K562 (cell line): ENCODE data around the gene LTBR.

ENCODE experiments used
- GTF2F1 ChIP-seq: IDR thresholded peaks from 2 replicates; pipeline ENCODE4 v1.6.1; 2011; ENCODE audit warnings: low read depth, low read length, improper control_type of control experiment
- KDM1A ChIP-seq, 2 experiments: fragments of 450-650 bp; IDR thresholded peaks; 2 replicates each; pipeline ENCODE4 v1.6.1; 2016; ENCODE audit warnings: mild to moderate bottlenecking in 2 of 2
- MAFG ChIP-seq: fragments of 450-650 bp; conservative IDR thresholded peaks from 2 replicates; pipeline ENCODE4 v1.6.1; 2016; ENCODE audit warnings: missing genetic modification characterization, missing compliant biosample characterization
- RBBP5 ChIP-seq: fragments of 200-600 bp; sonication (generic); IDR thresholded peaks from 2 replicates; pipeline ENCODE4 v1.6.1; 2012; ENCODE audit warnings: borderline replicate concordance, mild to moderate bottlenecking, low read length, control low read depth, inconsistent platforms; ENCODE audit not compliant: insufficient read depth, poor library complexity, severe bottlenecking
- SMAD1 ChIP-seq: fragments of 150-350 bp; IDR thresholded peaks from 2 replicates; pipeline ENCODE4 v1.6.1; 2014; ENCODE audit warnings: low read length, low read depth; ENCODE audit not compliant: partially characterized antibody
- SP1 ChIP-seq: sonication (generic); formaldehyde crosslinking; IDR thresholded peaks from 2 replicates; pipeline ENCODE4 v1.8.1; 2022; ENCODE audit warnings: mild to moderate bottlenecking, missing genetic modification reagents
- TBL1XR1 ChIP-seq, 2 experiments: IDR thresholded peaks; 2 replicates each; pipeline ENCODE4 v1.6.1; 2012; ENCODE audit warnings: improper control_type of control experiment in 2 of 2, low read length in 2 of 2, mild to moderate bottlenecking in 1 of 2
- ZC3H8 ChIP-seq: fragments of 450-650 bp; IDR thresholded peaks from 2 replicates; pipeline ENCODE4 v1.6.1; 2017
- ZNF644 ChIP-seq: fragments of 200-800 bp; sonication (Bioruptor generic); IDR thresholded peaks from 2 replicates; pipeline ENCODE4 v1.6.1; 2016; ENCODE audit warnings: low read depth, missing genetic modification characterization, missing compliant biosample characterization
- TF ChIP-seq, protein P1 (sequence below), 3 experiments: IDR thresholded peaks in 2 of 3; conservative IDR thresholded peaks in 1 of 3; 2 replicates each; pipeline ENCODE4 v1.5.1; 2011 to 2012; ENCODE audit warnings: low read length in 3 of 3, mild to moderate bottlenecking in 3 of 3, control low read depth in 2 of 3, improper control_type of control experiment in 1 of 3, inconsistent platforms in 1 of 3, low read depth in 1 of 3, mixed read lengths in 1 of 3, moderate library complexity in 1 of 3; ENCODE audit not compliant: insufficient read depth in 2 of 3

GRCh38 chr12:6424866-6425265 is 40.9 kb downstream of the LTBR start:
- TF ChIP-seq, protein P1, sequence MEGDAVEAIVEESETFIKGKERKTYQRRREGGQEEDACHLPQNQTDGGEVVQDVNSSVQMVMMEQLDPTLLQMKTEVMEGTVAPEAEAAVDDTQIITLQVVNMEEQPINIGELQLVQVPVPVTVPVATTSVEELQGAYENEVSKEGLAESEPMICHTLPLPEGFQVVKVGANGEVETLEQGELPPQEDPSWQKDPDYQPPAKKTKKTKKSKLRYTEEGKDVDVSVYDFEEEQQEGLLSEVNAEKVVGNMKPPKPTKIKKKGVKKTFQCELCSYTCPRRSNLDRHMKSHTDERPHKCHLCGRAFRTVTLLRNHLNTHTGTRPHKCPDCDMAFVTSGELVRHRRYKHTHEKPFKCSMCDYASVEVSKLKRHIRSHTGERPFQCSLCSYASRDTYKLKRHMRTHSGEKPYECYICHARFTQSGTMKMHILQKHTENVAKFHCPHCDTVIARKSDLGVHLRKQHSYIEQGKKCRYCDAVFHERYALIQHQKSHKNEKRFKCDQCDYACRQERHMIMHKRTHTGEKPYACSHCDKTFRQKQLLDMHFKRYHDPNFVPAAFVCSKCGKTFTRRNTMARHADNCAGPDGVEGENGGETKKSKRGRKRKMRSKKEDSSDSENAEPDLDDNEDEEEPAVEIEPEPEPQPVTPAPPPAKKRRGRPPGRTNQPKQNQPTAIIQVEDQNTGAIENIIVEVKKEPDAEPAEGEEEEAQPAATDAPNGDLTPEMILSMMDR (IDR thresholded peaks at IDR 0.05 in 2 of 3, conservative IDR thresholded peaks at IDR 0.05 in 1 of 3; ENCODE audit: insufficient read depth in 2 of 3, low read depth in 1 of 3, low read length in 3 of 3), result no peak
- 0 out of 4 replicates have a peak, but pooled peaks of 1 of the 2 experiments have one; percentile 23 for TF ChIP-seq KDM1A (IDR thresholded peaks at IDR 0.05)
- no peak for TF ChIP-seq GTF2F1
- no peak for TF ChIP-seq TBL1XR1 (IDR thresholded peaks at IDR 0.05; ENCODE audit: low read length in 2 of 2)
- TF ChIP-seq ZNF644 (tag), result no peak
- no peak for TF ChIP-seq ZC3H8
- TF ChIP-seq SP1 (CRISPR knock-in tag), result no peak
- TF ChIP-seq RBBP5, result no peak
- no peak for TF ChIP-seq MAFG (tag)
- no peak for TF ChIP-seq SMAD1
